IMR-90 (cell line): ENCODE results near the gene RARRES1.

Experiments used
- FOS ChIP-seq: fragments of 150-350 bp; IDR thresholded peaks from 2 replicates; pipeline ENCODE4 v1.6.1; 2016; ENCODE audit warnings: low read depth, low read length
- MAFK ChIP-seq: IDR thresholded peaks from 2 replicates; pipeline ENCODE4 v1.6.1; 2012; ENCODE audit warnings: low read depth, low read length, improper control_type of control experiment
- MAZ ChIP-seq: IDR thresholded peaks from 2 replicates; pipeline ENCODE4 v1.6.1; 2012; ENCODE audit warnings: low read depth, mild to moderate bottlenecking, low read length, improper control_type of control experiment, moderate library complexity, borderline replicate concordance
- MXI1 ChIP-seq: IDR thresholded peaks from 2 replicates; pipeline ENCODE4 v1.6.1; 2012; ENCODE audit warnings: low read depth, mild to moderate bottlenecking, low read length, moderate library complexity, borderline replicate concordance
- POLR2A ChIP-seq: IDR thresholded peaks from 2 replicates; pipeline ENCODE4 v1.6.1; 2012; ENCODE audit warnings: mild to moderate bottlenecking, low read depth, low read length
- RCOR1 ChIP-seq: IDR thresholded peaks from 2 replicates; pipeline ENCODE4 v1.6.1; 2012; ENCODE audit warnings: mild to moderate bottlenecking, low read length, improper control_type of control experiment; ENCODE audit not compliant: insufficient replicate concordance
- SMC3 ChIP-seq: fragments of 150-350 bp; IDR thresholded peaks from 2 replicates; pipeline ENCODE4 v1.6.1; 2016; ENCODE audit warnings: low read depth, mild to moderate bottlenecking, antibody characterized with exemption, low read length, moderate library complexity
- TF ChIP-seq, protein P1 (sequence below): conservative IDR thresholded peaks from 2 replicates; pipeline ENCODE4 v1.5.1; 2012; ENCODE audit warnings: mild to moderate bottlenecking, low read depth, low read length, improper control_type of control experiment
- TF ChIP-seq, protein P2 (sequence below): fragments of 150-350 bp; IDR thresholded peaks from 2 replicates; pipeline ENCODE4 v1.6.1; 2016; ENCODE audit warnings: low read depth, mild to moderate bottlenecking, low read length, moderate library complexity, borderline replicate concordance
- TF ChIP-seq, protein P3 (sequence below): fragments of 150-350 bp; IDR thresholded peaks from 2 replicates; pipeline ENCODE4 v1.6.1; 2017; ENCODE audit warnings: mild to moderate bottlenecking, antibody characterized with exemption, low read length, low read depth

DNA sequence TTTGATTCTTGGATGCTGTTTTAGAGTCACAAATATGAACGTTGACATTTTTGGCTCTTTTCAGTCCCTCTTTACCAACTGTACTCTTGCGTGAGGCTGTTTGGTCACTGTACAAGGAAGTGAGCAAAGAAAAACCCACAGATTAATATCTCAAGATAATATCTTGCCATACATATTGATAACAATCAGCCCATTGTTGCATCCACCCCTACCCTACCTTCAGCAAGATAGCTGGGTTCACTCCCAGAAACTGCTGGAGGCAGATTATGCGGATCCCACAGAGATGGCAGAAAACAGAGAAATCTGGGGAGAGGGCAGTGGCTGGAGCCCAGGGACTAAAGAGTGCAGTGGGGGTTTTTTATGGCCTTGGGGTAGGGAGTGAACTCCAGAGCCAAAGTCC is 39.7 kb upstream of the RARRES1 start:
- TF ChIP-seq, protein P1, sequence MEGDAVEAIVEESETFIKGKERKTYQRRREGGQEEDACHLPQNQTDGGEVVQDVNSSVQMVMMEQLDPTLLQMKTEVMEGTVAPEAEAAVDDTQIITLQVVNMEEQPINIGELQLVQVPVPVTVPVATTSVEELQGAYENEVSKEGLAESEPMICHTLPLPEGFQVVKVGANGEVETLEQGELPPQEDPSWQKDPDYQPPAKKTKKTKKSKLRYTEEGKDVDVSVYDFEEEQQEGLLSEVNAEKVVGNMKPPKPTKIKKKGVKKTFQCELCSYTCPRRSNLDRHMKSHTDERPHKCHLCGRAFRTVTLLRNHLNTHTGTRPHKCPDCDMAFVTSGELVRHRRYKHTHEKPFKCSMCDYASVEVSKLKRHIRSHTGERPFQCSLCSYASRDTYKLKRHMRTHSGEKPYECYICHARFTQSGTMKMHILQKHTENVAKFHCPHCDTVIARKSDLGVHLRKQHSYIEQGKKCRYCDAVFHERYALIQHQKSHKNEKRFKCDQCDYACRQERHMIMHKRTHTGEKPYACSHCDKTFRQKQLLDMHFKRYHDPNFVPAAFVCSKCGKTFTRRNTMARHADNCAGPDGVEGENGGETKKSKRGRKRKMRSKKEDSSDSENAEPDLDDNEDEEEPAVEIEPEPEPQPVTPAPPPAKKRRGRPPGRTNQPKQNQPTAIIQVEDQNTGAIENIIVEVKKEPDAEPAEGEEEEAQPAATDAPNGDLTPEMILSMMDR, result no peak
- TF ChIP-seq MXI1 (no peak), MAFK (no peak), POLR2A (no peak), MAZ (no peak), SMC3 (no peak), FOS (no peak), RCOR1 (no peak)
- TF ChIP-seq, protein P2, sequence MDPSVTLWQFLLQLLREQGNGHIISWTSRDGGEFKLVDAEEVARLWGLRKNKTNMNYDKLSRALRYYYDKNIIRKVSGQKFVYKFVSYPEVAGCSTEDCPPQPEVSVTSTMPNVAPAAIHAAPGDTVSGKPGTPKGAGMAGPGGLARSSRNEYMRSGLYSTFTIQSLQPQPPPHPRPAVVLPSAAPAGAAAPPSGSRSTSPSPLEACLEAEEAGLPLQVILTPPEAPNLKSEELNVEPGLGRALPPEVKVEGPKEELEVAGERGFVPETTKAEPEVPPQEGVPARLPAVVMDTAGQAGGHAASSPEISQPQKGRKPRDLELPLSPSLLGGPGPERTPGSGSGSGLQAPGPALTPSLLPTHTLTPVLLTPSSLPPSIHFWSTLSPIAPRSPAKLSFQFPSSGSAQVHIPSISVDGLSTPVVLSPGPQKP, result no peak
- TF ChIP-seq, protein P3, sequence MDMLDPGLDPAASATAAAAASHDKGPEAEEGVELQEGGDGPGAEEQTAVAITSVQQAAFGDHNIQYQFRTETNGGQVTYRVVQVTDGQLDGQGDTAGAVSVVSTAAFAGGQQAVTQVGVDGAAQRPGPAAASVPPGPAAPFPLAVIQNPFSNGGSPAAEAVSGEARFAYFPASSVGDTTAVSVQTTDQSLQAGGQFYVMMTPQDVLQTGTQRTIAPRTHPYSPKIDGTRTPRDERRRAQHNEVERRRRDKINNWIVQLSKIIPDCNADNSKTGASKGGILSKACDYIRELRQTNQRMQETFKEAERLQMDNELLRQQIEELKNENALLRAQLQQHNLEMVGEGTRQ, result no peak
